Non-pigmented ciliary epithelial cell (primary cell): Measurements from ENCODE around the gene DPEP2NB.
"Not testable (repeated sequence)": the region's sequence is repeated elsewhere in the genome, so short reads cannot be mapped to it uniquely, and the experiment has no call there.

ENCODE experiments used
- DNase-seq: peaks from one replicate; pipeline ENCODE4 v3.0.0-alpha.2; 2010; ENCODE audit warnings: low read depth

Gene DPEP2NB

DNA sequence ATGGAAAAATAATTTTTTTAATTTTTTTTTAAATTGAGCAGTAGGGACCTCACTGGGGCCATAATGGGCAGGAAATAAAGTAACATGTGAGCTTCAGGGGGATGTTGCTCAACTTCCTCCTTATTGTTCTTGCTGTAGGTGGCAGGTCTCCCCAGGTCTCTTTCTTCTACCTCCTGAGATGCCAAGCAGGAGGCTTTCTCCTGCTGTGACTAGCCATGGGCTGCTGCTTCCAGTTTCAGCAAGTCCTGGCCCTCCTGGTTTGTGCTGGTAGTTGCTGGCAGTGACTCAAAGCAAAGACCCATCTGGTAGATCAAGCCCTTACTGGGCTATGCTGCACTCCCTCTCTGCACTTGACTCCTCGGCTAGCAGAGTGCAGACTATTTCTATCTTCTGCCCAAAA, 2.3 kb downstream of the DPEP2NB start:
- DNase-seq: no peak

DNA sequence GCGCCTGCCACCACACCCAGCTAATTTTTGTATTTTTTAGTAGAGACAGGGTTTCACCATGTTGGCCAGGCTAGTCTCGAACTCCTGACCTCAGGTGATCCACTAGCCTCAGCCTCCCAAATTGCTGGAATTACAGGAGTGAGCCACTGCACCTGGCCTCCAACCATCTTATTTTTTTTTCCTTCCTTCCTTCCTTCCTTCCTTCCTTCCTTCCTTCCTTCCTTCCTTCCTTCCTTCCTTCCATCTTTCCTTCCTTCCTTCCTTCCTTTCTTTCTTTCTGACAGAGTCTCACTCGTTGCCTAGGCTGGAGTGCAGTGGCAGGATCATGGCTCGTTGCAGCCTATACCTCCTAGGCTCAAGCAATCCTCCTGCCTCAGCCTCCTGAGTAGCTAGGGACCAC, 5.8 kb downstream of the DPEP2NB start:
- DNase-seq: not testable (repeated sequence)

DNA sequence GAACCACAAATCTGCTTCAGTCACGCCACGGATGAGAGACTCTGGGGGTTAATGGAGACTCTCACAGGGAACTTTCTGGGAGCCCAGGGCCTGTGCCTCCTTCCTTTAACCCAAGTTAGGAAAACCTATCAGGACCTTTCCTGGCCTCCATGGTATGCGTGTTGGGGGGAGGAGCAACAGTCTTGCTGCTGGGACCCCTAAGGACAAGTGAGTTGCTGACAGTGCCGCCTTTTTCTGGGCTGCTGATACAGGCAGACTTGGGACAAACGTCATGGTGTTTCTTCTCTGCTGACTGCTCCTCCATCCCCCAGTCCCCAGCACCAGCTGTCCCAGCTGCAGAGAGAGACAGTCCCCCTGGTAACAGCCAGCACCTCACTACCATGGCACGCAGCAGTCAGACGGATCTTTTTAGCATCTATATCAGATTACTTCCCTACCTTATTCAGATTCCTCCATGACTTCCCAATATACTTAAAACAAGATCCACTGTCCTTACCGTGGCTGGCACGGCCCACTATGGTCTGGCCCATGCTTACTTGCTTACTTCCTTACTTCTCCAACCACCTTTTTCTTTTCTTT, 6.5 kb downstream of the DPEP2NB start:
- no peak for DNase-seq

DNA sequence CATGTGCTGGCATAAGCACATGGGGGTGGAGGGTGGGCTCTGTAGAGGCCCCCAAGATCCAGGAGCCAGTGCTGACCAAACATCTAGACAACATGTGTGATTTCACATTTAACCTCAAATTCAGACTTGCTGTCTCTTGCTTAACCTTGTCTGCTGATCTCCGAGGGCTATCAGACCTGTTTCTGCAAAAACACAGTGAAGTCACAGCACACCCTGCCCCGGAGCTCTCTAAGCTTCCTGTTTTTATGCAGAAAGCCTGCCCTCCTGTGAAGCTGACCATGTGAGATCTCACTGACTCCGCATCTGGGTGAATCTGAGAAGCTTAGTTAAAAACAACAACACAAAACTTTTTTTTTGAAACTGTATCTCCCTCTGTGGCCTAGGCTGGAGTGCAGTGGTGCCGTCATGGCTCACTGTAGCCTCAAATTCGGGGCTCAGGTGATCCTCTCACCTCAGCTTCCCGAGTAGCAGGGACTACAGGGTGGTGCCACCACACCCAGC, 9.9 kb downstream of the DPEP2NB start:
- no peak for DNase-seq

DNA sequence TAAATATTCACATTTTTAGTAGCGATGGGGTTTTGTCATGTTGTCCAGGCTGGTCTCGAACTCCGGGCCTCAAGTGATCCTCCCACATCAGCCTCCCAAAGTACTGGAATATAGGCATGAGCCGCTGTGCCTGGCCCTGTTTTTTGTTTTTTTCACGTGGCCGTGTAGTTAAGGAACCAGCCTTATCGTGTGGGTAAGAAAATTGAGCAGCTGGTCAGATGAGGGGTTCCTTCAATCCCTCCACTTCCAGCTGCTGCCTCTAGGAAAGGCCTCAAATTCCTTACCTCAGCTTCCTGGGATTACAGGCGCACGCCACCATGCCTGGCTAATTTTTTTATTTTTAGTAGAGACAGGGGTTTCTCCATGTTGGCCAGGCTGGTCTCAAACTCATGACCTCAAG, 10.5 kb downstream of the DPEP2NB start:
- no peak for DNase-seq

DNA sequence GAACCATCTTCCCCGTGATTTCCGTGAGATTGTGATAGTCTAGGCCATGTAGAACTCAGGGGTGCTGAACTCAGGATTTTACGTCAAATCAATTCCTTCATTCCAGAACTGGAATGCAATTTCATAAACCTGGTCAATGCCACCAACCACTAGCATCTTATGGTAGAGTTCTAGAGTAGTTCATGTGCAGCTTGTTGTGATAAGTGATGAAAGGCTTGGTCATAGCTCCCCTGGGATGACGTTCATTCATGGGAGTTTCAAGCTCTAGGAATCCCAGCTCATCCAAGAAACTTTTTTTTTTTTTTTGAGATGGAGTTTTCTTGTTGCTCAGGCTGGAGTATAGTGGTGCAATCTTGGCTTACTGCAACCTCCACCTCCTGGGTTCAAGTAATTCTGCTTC, 12.7 kb downstream of the DPEP2NB start:
- DNase-seq: no peak

DNA sequence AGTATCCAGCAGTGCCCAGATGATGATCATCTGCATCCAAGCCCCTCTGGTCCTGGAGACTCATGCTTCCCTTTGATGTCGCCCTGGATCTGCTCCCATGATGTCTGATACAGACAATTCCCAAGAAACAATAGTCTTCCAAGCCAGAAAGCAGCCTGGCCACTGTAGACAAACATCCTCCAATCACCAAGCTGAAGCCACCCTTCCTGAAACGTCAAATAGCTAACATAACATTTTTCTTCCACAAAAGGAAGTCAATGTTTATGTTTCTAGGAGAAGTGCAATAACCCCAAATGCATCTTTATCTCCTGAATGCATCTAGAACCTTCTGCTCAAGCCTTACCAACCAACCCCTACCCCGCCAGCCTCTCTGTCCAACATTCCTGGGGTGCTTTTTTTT, 15.3 kb downstream of the DPEP2NB start:
- no peak for DNase-seq

DNA sequence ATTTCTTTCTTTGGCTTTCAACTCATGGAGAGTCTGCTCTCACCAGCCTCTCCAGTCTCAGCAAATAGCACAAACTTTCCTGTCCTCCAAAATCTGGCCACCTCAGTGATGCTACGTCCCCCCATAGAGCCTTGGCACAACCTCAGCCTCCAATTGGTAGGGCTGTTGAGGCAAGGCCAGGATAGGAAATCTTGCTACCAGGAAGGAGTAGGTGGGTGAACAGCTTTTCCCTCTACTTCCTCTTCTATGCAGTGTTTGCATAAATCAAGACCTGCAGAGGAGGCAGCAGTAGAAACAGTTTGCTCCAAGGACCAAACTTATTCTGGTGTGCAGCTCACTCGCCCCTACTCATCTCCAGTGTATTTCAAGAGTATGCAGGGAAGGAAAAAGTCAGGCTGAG, 15.7 kb downstream of the DPEP2NB start:
- DNase-seq: no peak

DNA sequence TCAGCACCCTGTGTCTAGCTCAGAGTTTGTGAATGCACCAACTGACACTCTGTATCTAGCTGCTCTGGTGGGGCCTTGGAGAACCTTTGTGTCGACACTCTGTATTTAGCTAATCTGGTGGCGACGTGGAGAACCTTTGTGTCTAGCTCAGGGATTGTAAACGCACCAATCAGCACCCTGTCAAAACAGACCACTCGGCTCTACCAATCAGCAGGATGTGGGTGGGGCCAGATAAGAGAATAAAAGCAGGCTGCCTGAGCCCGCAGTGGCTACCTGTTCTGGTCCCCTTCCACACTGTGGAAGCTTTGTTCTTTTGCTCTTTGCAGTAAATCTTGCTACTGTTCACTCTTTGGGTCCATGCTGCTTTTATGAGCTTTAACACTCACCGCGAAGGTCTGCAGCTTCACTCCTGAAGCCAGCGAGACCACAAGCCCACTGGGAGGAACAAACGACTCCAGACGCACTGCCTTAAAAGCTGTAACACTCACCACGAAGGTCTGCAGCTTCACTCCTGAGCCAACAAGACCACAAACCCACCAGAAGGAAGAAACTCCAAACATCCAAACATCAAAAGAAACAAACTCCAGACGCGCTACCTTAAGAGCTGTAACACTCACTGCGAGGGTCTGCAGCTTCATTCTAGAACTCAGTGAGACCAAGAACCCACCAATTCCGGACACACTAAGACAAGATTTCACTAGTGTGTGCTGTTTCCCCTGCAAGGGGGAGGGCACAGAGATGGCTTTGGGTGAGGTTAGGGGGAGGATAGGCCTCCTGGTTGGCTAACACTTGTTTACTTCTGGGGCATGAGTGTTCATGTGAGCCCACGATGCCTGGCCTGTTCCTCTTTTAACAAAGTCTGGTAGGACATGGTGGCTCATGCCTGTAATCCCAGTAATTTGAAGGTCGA, 16.7 kb downstream of the DPEP2NB start, which contains the start of gene DPEP2:
Gene DPEP2 (minus strand): TSS at position 706 of the 910 bp plus-strand sequence. CDS start 6,272 bp downstream, outside the sequence.
- DNase-seq: not testable (repeated sequence)

DNA sequence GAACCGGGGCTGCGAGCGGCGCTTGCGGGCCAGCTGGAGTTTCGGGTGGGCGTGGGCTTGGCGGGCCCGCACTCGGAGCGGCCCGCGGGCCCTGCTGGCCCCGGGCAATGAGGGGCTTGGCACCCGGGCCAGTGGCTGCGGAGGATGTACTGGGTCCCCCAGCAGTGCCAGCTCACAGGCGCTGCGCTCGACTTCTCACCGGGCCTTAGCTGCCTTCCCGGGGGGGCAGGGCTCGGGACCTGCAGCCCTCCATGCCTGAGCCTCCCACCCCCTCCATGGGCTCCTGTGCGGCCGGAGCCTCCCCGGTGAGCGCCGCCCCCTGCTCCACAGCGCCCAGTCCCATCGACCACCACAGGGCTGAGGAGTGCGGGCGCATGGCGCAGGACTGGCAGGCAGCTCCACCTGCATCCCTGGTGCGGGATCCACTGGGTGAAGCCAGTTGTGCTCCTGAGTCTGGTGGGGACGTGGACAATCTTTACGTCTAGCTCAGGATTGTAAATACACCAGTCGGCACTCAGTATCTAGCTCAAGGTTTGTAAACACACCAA, 17.4 kb downstream of the DPEP2NB start:
- not testable (repeated sequence) for DNase-seq

DNA sequence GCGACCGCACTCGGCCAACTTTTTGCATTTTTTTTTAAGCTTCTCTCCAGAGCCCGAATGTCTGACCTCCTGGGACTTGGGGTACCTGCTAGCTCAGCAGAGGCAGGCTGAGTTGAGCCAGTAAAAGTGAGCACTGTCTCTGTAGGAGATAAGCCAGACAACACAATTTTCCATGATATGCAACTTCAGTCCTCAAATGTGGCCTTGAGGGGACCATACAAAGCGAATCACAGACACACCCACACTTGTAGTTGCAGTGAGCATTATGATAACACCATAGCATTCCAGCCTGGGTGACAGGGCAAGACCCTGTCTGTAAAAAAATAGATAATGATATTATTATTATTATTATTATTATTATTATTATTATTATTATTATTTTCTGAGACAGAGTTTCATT, 19.0 kb downstream of the DPEP2NB start:
- no peak for DNase-seq

DNA sequence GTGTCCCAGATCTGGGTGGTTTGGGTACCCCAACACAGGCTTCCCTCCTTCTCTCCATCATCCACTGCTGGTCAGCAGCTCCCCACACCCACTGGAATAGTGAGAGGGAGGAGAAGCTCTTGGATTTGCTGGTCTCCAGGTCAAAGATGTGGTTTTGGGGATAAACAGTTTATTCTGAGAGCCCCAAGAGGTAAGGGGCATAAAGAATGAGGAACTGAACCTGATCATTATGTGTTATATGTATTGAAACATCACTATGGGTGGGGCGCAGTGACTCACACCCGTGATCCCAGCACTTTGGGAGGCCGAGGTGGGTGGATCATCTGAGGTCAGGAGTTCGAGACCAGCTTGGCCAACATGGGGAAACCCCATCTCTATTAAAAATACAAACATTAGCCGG, 20.3 kb downstream of the DPEP2NB start:
- DNase-seq: no peak

DNA sequence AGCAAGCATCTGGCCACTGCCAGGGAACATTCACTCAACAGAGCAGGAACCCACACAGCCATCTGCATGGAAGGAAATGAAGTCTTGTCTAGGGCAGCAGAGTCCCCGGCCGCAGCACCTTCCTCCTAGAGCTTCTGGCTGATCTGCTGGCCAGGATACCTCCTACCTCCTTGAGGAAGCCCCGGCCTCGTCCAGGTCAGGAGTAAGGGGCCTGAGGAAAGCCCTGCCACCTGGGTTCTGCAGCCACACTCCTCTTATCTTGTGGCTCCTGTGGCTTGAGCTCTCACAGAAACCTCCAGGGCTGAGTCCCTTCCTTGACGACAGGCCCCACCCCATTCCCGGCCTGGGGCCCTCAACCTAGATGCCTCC, 21.7 kb downstream of the DPEP2NB start:
- DNase-seq: not testable (repeated sequence)

DNA sequence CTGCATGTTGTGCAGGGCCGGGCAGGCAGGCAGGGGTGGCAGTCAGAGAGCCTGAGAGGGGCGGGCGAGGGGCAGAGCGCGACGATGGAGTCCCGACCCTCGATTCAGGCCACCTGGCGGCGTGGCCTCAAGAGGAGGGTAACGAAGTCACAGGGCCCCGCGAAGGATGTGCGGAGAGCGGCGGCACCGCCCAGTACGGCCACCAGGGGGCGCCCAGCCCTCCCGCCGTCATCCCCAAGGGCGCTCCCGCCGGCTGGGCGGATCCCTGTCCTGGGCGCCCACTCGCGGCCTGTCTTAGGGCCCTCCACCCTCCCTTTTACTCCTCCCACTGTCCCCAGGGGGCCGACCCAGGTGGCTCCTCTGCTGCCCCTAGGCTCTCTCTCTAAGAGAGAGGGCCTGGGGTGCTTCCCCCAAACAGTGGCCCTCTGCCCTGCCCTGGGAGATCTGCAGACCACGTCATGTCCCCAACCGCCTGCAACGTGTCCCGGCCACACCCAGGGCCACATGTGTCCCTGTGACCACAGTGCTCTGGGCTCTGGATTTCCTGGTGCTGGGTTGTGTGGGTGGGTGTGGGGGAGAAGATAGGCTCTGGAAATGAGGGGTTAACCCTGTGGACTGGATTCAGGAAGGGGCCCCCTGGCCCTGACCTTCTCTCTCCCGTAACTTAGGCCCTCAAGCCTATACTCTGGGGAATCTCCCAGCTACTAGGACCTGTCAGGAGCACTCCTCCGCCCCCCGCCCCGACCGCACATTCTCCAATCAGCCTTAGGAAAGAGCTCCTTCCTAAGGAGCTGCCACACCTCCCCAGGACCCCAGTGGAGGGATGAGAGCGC, 22.3 kb downstream of the DPEP2NB start:
- no peak for DNase-seq

DNA sequence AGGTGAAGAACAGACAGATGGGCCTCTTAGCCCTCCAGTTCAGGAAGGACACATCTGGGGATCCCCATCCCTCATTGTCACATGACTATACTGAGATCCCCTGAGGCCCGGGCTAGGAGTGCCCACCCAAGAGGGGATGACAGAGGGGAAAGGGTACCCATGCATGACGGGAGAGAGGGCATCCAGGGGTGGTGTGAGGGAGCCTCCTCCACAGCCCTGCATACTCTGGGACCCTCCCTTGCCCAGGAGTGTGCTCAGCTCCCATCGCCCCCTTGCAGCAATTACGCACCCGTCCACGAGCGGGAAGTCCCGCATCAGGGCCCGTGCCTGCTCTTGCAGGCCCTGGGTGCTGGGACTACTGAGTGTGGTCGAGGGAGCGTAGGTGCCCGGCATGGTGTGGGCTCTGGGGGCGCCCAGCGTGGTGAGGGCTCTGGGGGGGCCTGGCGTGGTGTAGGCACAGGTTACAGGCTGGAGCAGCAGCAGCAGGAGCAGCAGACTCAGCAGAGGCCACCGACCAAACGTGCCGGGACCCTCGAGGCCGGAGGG, 23.0 kb downstream of the DPEP2NB start:
- DNase-seq: no peak

DNA sequence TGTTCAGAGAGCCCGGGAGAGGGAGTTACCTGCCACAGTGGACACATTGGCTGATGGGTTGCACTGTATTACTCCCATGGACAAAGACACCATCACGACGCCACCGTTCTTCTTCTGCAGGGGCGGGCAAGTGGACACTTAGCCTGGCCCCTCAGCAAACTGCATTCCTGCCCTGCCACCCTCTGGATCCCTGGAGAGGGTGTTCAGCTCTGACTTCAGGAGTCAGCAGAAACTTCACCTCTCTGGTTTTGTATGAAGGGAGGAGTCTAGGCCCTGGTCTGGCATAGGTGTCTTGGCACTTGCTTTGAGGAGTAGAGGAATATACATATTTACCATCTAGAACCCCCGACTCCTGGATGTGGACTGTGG, 25.7 kb downstream of the DPEP2NB start:
- no peak for DNase-seq

DNA sequence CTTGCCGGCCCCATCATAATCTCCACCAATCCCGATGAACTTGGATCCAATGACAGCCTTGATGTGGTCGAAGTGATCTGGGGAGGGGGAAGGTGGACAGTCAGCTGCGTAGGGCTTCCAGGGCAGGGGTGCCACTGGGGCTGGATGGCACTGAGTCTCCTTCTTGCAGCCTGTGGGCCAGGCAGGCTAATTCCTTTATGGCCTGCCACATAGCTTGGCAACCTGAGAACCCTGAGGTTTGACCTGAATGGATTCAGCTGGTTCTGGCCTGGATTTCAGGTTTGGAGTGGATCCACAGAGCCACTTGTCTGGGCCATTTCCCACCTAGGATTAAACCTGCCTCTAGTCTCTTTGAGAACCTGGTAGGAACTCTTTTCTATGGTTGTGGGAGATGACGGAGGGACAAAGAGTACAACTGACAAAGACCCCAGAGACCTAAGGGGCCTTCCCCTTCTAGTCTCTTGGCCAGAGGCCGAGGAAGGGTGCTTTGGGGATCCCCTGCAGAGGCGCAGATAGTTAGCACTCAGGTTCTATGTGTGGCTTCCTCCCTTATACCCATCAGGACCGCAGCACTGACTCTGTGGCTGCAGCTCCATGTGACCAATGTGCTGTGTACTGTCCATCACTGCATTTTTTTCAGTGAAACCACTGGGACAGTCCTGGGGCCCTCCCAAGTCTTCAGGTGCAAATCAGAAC, 26.2 kb downstream of the DPEP2NB start:
- DNase-seq: no peak

DNA sequence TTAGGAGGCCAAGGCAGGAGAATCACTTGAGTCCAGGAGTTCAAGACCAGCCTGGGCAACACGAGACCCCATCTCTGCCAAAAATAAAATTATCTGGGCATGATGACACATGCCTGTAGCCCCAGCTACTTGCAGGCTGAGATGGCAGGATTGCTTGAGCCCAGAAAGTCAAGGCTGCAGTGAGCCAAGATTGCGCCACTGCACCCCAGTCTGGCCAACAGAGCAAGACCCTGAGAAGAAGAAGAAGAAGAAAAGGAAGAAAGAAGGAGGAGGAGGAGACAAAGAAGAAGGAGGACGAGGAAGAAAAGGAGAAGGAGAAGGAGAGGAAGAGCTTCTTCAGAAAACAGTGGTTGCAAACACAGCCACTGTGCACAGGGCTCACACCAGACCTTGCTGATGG, 27.0 kb downstream of the DPEP2NB start:
- no peak for DNase-seq

DNA sequence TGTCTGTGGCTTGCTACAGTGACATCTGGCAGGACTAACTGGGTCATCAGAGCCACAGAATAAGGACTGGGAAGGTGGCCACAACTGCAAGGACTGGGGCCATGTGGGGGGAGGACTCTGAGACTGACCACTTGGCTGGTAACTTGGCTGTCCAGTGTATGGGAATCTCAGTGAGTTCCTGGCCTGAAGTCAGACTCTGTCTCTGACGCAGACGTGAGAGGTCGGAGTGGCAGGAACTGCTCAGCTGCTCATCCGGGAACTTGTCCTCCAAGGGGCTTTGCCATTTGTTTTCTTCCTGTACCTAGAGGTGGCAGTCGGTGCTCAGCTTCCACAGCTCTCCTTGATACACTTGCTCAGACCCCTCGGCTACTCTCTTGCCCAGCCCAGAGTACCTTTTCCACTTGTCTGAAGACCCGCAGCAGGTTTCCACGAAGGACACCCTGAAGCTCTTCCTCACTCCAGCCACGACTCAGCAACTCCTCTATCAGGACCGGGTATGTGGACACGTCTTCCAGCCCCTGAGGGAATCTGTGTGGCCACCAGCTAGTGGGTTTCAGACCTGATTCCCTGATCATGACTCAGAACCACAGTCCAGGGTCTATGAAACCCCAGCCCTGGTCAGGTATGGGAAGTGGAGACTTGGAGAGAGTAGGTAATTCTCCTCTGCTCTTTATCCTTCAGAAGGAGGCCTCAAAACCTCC, 28.1 kb downstream of the DPEP2NB start:
- no peak for DNase-seq

DNA sequence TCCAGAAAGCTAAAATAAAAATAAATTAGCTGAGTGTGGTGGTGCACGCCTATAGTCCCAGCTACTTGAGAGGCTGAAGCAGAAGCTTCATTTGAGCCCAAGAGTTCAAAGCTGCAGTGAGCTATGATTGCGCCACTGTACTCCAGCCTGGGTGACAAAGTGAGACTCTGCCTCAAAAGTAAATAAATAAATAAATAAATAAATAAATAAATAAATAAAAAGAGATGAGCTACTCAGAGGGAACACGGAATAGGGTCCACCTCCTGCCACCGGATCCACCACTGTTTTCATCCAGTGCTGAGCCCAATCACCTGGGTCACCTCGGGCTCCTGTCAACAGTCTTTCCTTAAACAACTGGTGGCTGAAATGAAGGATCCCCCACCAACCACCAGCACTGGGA, 28.8 kb downstream of the DPEP2NB start:
- DNase-seq: no peak
